SKM-1 treated with dmso at 0.1 percent for 144 hours (cell line): ENCODE data around the gene AKTIP.
"Not testable (repeated sequence)": the region's sequence is repeated elsewhere in the genome, so short reads cannot be mapped to it uniquely, and the experiment has no call there.

Experiments used
- DNase-seq: peaks from one replicate; lab custom pipeline; 2025; ENCODE audit not compliant: unreplicated experiment; lab: John Stamatoyannopoulos, UW

The AKTIP gene

GRCh38 chr16:53517851-53518250 lies 14.8 kb upstream of the AKTIP start:
- DNase-seq, result no peak

GRCh38 chr16:53515811-53516210 lies 12.8 kb upstream of the AKTIP start:
- no peak for DNase-seq

- no peak for DNase-seq
Measured at GRCh38 chr16:53515259-53515658, 12.2 kb upstream of the AKTIP start.

GRCh38 chr16:53512795-53513194 lies 9.8 kb upstream of the AKTIP start:
- DNase-seq, result not testable (repeated sequence)

- no peak for DNase-seq
Measured at GRCh38 chr16:53511403-53512280, 8.6 kb upstream of the AKTIP start.

GRCh38 chr16:53511084-53511402 lies 8.0 kb upstream of the AKTIP start:
- no peak for DNase-seq

- no peak for DNase-seq
Measured at GRCh38 chr16:53510704-53511070, 7.7 kb upstream of the AKTIP start.

- peak; percentile 41 for DNase-seq
Measured at GRCh38 chr16:53509906-53510703, 7.1 kb upstream of the AKTIP start.

GRCh38 chr16:53507464-53508179 lies 4.6 kb upstream of the AKTIP start:
- DNase-seq, result no peak

GRCh38 chr16:53506254-53506653 lies 3.2 kb upstream of the AKTIP start:
- no peak for DNase-seq

GRCh38 chr16:53504665-53505064 lies 1.7 kb upstream of the AKTIP start:
- no peak for DNase-seq

- DNase-seq, result no peak
Measured at GRCh38 chr16:53503991-53504663, 1.1 kb upstream of the AKTIP start.

- DNase-seq, result peak; percentile 100
Measured at GRCh38 chr16:53503270-53503923, 388 bp upstream of the AKTIP start.

GRCh38 chr16:53501216-53501859 lies 1.7 kb downstream of the AKTIP start:
- DNase-seq, result no peak

GRCh38 chr16:53498984-53499383 lies 4.0 kb downstream of the AKTIP start:
- no peak for DNase-seq

GRCh38 chr16:53495325-53495724 lies 7.7 kb downstream of the AKTIP start:
- no peak for DNase-seq

- DNase-seq, result no peak
Measured at GRCh38 chr16:53494636-53495035, 8.4 kb downstream of the AKTIP start.

- no peak for DNase-seq
Measured at GRCh38 chr16:53492503-53492902, 10.5 kb downstream of the AKTIP start.

- DNase-seq, result no peak
Measured at GRCh38 chr16:53489755-53490154, 13.3 kb downstream of the AKTIP start.

GRCh38 chr16:53486230-53486629 lies 16.8 kb downstream of the AKTIP start:
- no peak for DNase-seq
